Mesenchymal stem cell (in vitro differentiated cells and primary cell): ENCODE measurements around the gene SCOC.

Experiments
- DNase-seq: peaks from one replicate; pipeline ENCODE4 v3.0.0-alpha.2; 2013
- H2AFZ ChIP-seq: one replicate; pipeline ENCODE4 v1.6.1; 2013; ENCODE audit warnings: low read depth, mild to moderate bottlenecking, control low read depth, inconsistent platforms, low read length, moderate library complexity
- H2AK5ac ChIP-seq: 2 replicates; pipeline ENCODE4 v1.6.1; 2013; ENCODE audit warnings: low read length, moderate library complexity, mild to moderate bottlenecking, inconsistent platforms; ENCODE audit not compliant: severe bottlenecking
- H2BK120ac ChIP-seq: one replicate; pipeline ENCODE4 v1.6.1; 2013; ENCODE audit warnings: low read depth, mild to moderate bottlenecking, inconsistent platforms, low read length, moderate library complexity
- H2BK12ac ChIP-seq, 2 experiments: one replicate each; pipeline ENCODE4 v1.6.1; 2013; ENCODE audit warnings: inconsistent platforms in 2 of 2, low read length in 2 of 2, mild to moderate bottlenecking in 2 of 2, moderate library complexity in 2 of 2, control low read depth in 1 of 2
- H2BK15ac ChIP-seq: one replicate; pipeline ENCODE4 v1.6.1; 2013; ENCODE audit warnings: mild to moderate bottlenecking, low read depth, inconsistent platforms; ENCODE audit not compliant: poor library complexity, severe bottlenecking
- H2BK5ac ChIP-seq: 2 replicates; pipeline ENCODE4 v1.6.1; 2013; ENCODE audit warnings: low read depth, mild to moderate bottlenecking, low read length, control low read depth, inconsistent platforms; ENCODE audit not compliant: poor library complexity, severe bottlenecking
- H3K14ac ChIP-seq, 2 experiments: one replicate each; pipeline ENCODE4 v1.6.1; 2013; ENCODE audit warnings: inconsistent platforms in 2 of 2, low read length in 2 of 2, control low read depth in 1 of 2, mild to moderate bottlenecking in 1 of 2, moderate library complexity in 1 of 2
- H3K18ac ChIP-seq, 2 experiments: one replicate each; pipeline ENCODE4 v1.6.1; 2013; ENCODE audit warnings: inconsistent platforms in 2 of 2, low read length in 2 of 2, control low read depth in 1 of 2, low read depth in 1 of 2, mild to moderate bottlenecking in 1 of 2
- H3K23ac ChIP-seq, 2 experiments: one replicate each; pipeline ENCODE4 v1.6.1; 2013; ENCODE audit warnings: inconsistent platforms in 2 of 2, low read length in 2 of 2, mild to moderate bottlenecking in 2 of 2, moderate library complexity in 2 of 2, control low read depth in 1 of 2
- H3K27ac ChIP-seq: 2 replicates; pipeline ENCODE4 v1.5.1; 2013; ENCODE audit warnings: mild to moderate bottlenecking, moderate library complexity, low read length, control low read depth, inconsistent platforms; ENCODE audit not compliant: poor library complexity, severe bottlenecking
- H3K27me3 ChIP-seq, 2 experiments: 2 replicates each; pipeline versions ENCODE4 v1.6.1 to v1.7.0; 2013; ENCODE audit warnings: low read length in 2 of 2, mild to moderate bottlenecking in 2 of 2, moderate library complexity in 2 of 2, control low read depth in 1 of 2, inconsistent platforms in 1 of 2; ENCODE audit not compliant: control insufficient read depth in 1 of 2, insufficient read depth in 1 of 2
- H3K36me3 ChIP-seq, 2 experiments: 2 replicates each; pipeline versions ENCODE4 v1.6.1 to v1.7.0; 2013; ENCODE audit warnings: low read length in 2 of 2, control low read depth in 1 of 2, inconsistent platforms in 1 of 2, low read depth in 1 of 2, mild to moderate bottlenecking in 1 of 2; ENCODE audit not compliant: insufficient read depth in 2 of 2, control insufficient read depth in 1 of 2
- H3K4ac ChIP-seq, 2 experiments: one replicate each; pipeline ENCODE4 v1.6.1; 2013; ENCODE audit warnings: inconsistent platforms in 2 of 2, low read length in 2 of 2, mild to moderate bottlenecking in 2 of 2, moderate library complexity in 2 of 2, control low read depth in 1 of 2, low read depth in 1 of 2
- H3K4me1 ChIP-seq: 2 replicates; pipeline ENCODE4 v1.6.1; 2013; ENCODE audit warnings: low read depth, low read length, control low read depth; ENCODE audit not compliant: control insufficient read depth, insufficient read depth
- H3K4me2 ChIP-seq: 2 replicates; pipeline ENCODE4 v1.6.1; 2013; ENCODE audit warnings: low read length, mild to moderate bottlenecking, inconsistent platforms; ENCODE audit not compliant: poor library complexity, severe bottlenecking
- H3K4me3 ChIP-seq, 2 experiments: 2 replicates each; pipeline versions ENCODE4 v1.5.1 to v1.7.0; 2013; ENCODE audit warnings: low read length in 2 of 2, mild to moderate bottlenecking in 2 of 2, control low read depth in 1 of 2, low read depth in 1 of 2; ENCODE audit not compliant: insufficient read depth in 1 of 2
- H3K79me1 ChIP-seq: replicated peaks from 2 replicates; pipeline ENCODE4 v1.6.1; 2013; ENCODE audit warnings: mild to moderate bottlenecking, control low read depth, low read length, inconsistent platforms; ENCODE audit not compliant: poor library complexity, severe bottlenecking
- H3K9ac ChIP-seq: 2 replicates; pipeline ENCODE4 v1.7.0; 2013; ENCODE audit warnings: mild to moderate bottlenecking, low read length, moderate library complexity
- H3K9me3 ChIP-seq: 2 replicates; pipeline ENCODE4 v1.7.0; 2013; ENCODE audit warnings: mild to moderate bottlenecking, low read length; ENCODE audit not compliant: control insufficient read depth
- H4K8ac ChIP-seq: one replicate; pipeline ENCODE4 v1.6.1; 2013; ENCODE audit warnings: inconsistent platforms, mild to moderate bottlenecking, low read length, moderate library complexity
- H4K91ac ChIP-seq: one replicate; pipeline ENCODE4 v1.6.1; 2013; ENCODE audit warnings: mild to moderate bottlenecking, low read length, inconsistent platforms
- WGBS: methylation state at CpG from one replicate; pipeline ENCODE4 v1.1.7; 2013; ENCODE audit warnings: mixed read lengths; 5-methylcytosine and 5-hydroxymethylcytosine counted together

The SCOC gene

DNA sequence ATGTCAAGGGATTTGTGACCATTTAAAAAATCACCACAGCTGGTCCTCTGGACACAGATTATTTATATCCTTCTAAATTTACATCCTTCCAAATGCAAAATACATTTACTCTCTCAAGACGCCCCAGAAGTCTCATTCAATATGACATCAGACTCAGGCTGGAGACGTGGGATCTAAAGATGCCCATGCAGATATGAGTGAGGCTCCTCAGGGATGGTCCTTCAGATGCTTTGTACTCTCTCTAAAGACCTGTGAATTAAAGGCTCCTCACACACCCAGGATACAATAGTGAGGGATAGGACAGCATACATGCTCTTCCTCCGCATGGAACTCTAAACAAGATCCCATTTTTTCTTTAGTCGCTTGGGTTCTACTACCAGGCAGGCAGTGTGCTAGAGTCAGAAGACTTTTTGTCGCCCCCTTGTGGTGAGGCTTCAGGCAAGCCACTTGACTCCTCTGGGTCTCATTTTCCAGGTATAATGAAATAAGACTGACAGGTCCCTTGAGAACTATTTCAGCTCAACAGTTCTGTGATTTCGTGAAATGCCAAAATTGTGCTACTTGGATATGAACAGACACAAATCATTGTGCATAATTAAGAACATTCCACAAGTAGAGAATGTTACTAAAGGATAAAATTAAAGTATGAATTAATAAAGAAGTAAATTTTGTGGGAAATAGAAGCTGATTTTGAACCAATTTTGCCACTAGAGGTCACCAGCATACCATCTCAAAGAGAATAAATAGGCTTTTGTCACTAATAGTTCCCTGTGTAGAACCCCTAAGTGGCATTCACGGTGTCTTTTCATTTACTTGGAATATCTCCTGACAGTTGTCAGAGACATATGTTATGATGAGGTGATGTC is 13.7 kb upstream of the SCOC start:
- WGBS, result 48% methylated on average over 6 of the region's 7 CpGs
- Histone ChIP-seq H2AK5ac (no peak overlapping the region), H2BK120ac (no peak overlapping the region), H3K4me1 (peaks cover 2% of the 10 kb centered on the region), H3K27ac (no peak overlapping the region), H3K9me3 (no peaks in the 10 kb centered on the region), H4K91ac (no peak overlapping the region), H3K18ac (no peak overlapping the region), H3K9ac (no peak overlapping the region), H2BK15ac (no peak overlapping the region), H4K8ac (no peak overlapping the region), H2BK5ac (no peak overlapping the region), H3K36me3 (no peaks in the 10 kb centered on the region), H2BK12ac (no peak overlapping the region), H3K4me2 (no peak overlapping the region), H3K4ac (no peak overlapping the region), H3K27me3 (no peaks in the 10 kb centered on the region), H3K79me1 (no peaks in the 10 kb centered on the region), H2AFZ (no peak overlapping the region), H3K4me3 (no peak overlapping the region), H3K23ac (no peak overlapping the region), H3K14ac (no peak overlapping the region)
- DNase-seq, result peak; percentile 77

DNA sequence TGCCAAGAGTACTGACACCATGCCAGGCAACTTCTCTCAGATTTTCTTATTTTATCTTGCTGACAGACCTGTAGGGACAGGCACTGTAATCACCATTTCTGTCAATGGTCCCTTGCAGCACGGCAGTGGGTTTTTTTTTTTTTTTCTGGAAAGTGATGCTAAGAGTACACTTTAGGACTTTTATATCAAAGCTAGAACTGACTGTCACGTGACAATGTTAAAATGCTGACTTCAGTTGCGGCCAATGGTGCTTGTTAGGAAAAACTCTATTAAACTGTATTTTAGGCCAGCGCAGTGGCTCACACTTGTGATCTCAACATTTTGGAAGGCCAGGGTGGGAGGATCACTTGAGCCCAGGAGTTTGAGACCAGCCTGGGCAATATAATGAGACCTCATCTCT is 12.3 kb upstream of the SCOC start:
- H3K4me1 ChIP-seq, result peaks cover 2% of the 10 kb centered on the region
- DNase-seq, result no peak
- no peak overlapping the region for H3K23ac ChIP-seq
- H3K27me3 ChIP-seq, result no peaks in the 10 kb centered on the region
- H3K4me3 ChIP-seq, result no peak overlapping the region
- no peak overlapping the region for H4K8ac ChIP-seq
- H4K91ac ChIP-seq, result no peak overlapping the region
- H3K4me2 ChIP-seq, result no peak overlapping the region
- peak overlapping the region; percentile 63 for H2AK5ac ChIP-seq
- H2BK5ac ChIP-seq, result no peak overlapping the region
- no peak overlapping the region for H3K18ac ChIP-seq
- no peaks in the 10 kb centered on the region for H3K79me1 ChIP-seq
- H3K14ac ChIP-seq, result no peak overlapping the region
- no peak overlapping the region for H3K4ac ChIP-seq
- H2AFZ ChIP-seq, result no peak overlapping the region
- H3K27ac ChIP-seq, result no peak overlapping the region
- no peak overlapping the region for H2BK12ac ChIP-seq
- H3K9me3 ChIP-seq, result no peaks in the 10 kb centered on the region
- no peak overlapping the region for H2BK15ac ChIP-seq
- H3K9ac ChIP-seq, result no peak overlapping the region
- no peaks in the 10 kb centered on the region for H3K36me3 ChIP-seq
- no peak overlapping the region for H2BK120ac ChIP-seq
- 99% methylated on average over 4 of the region's 4 CpGs for WGBS

DNA sequence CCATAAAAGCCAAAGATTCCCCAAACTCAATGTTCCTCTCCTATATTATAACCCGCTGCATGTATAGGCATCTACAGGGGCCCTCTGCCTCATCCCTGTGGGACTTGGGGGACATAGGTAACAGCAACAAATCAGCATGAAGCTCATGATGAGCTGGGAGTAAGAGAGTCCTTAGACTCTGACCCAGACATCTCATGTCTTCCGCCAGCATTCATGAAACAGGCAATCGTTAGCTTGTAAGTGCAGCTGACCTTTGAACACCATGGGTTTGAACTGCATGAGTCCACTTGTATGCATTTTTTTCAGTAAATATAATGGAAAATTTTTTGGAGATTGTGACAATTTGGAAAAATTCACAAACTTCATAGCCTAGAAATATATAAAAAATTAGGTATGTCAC is 10.4 kb upstream of the SCOC start:
- no peak overlapping the region for H2BK120ac ChIP-seq
- H4K91ac ChIP-seq, result no peak overlapping the region
- H3K36me3 ChIP-seq, result no peaks in the 10 kb centered on the region
- H3K4me2 ChIP-seq, result no peak overlapping the region
- H3K23ac ChIP-seq, result no peak overlapping the region
- H2BK5ac ChIP-seq, result peak overlapping the region; percentile 77
- H2AFZ ChIP-seq, result no peak overlapping the region
- peak overlapping the region; percentile 79 for H3K27ac ChIP-seq
- H3K14ac ChIP-seq, result no peak overlapping the region
- H2AK5ac ChIP-seq, result no peak overlapping the region
- no peak overlapping the region for H2BK12ac ChIP-seq
- WGBS, result 61% methylated on average over 3 of the region's 3 CpGs
- DNase-seq, result peak; percentile 28
- H3K9ac ChIP-seq, result no peak overlapping the region
- H3K18ac ChIP-seq, result no peak overlapping the region
- H3K79me1 ChIP-seq, result no peaks in the 10 kb centered on the region
- H4K8ac ChIP-seq, result no peak overlapping the region
- no peaks in the 10 kb centered on the region for H3K27me3 ChIP-seq
- no peak overlapping the region for H2BK15ac ChIP-seq
- no peaks in the 10 kb centered on the region for H3K9me3 ChIP-seq
- no peak overlapping the region for H3K4ac ChIP-seq
- no peak overlapping the region for H3K4me3 ChIP-seq
- peaks cover 2% of the 10 kb centered on the region for H3K4me1 ChIP-seq

DNA sequence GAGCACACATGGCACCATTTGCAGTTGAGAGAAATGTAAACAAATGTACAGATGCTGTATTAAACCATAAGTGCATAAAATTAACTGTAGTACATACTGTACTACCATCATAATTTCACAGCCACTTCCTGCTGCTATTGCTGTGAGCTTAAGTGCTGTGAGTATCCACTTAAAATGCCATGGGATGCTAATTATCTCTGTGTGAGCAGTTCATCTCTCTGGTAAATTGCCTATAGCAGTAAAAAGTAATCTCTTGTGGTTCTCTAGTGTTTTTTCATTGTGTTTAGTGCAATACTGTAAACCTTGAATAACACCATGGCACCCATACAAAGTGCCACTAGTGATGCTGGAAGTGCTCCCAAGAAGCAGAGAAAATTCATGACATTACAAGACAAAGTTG is 9.9 kb upstream of the SCOC start:
- no peaks in the 10 kb centered on the region for H3K9me3 ChIP-seq
- no peak overlapping the region for H4K8ac ChIP-seq
- H3K9ac ChIP-seq, result no peak overlapping the region
- no peaks in the 10 kb centered on the region for H3K79me1 ChIP-seq
- H2AFZ ChIP-seq, result no peak overlapping the region
- H3K14ac ChIP-seq, result no peak overlapping the region
- no peaks in the 10 kb centered on the region for H3K36me3 ChIP-seq
- H3K4me3 ChIP-seq, result no peak overlapping the region
- H4K91ac ChIP-seq, result no peak overlapping the region
- DNase-seq, result peak; percentile 55
- no peaks in the 10 kb centered on the region for H3K27me3 ChIP-seq
- no peak overlapping the region for H2BK12ac ChIP-seq
- H2BK15ac ChIP-seq, result no peak overlapping the region
- no peak overlapping the region for H3K27ac ChIP-seq
- no peak overlapping the region for H2AK5ac ChIP-seq
- no peak overlapping the region for H2BK120ac ChIP-seq
- no peak overlapping the region for H3K23ac ChIP-seq
- no peak overlapping the region for H3K4ac ChIP-seq
- no peak overlapping the region for H3K18ac ChIP-seq
- H2BK5ac ChIP-seq, result no peak overlapping the region
- H3K4me2 ChIP-seq, result no peak overlapping the region
- H3K4me1 ChIP-seq, result peaks cover 2% of the 10 kb centered on the region
